CD8-positive, alpha-beta memory T cell (primary cell): Measurements from ENCODE around the gene MCCC1. TPM values are rescaled to one million over a fixed set of nuclear protein-coding genes. Genes with fewer than 3 reads are reported as not detected.

Source experiments
- CTCF ChIA-PET: fragments of 350-600 bp; sonication (Branson Sonifier 250); formaldehyde crosslinking; loops from one replicate; lab custom pipeline; 2021; ENCODE audit warnings: antibody characterized with exemption; lab: Charles Lee
- POLR2A ChIA-PET: fragments of 350-600 bp; sonication (Branson Sonifier 250); formaldehyde crosslinking; loops from one replicate; lab custom pipeline; 2021; ENCODE audit warnings: antibody characterized with exemption; lab: Charles Lee
- DNase-seq, 5 donors: peaks; one replicate each; pipeline versions ENCODE4 v3.0.0 to v3.0.0-alpha.2; 2020 to 2022; ENCODE audit warnings: mixed read lengths in 1 of 5
- H3K27ac ChIP-seq: one replicate; pipeline ENCODE4 v1.7.0; 2013; ENCODE audit warnings: low read depth, mild to moderate bottlenecking, low read length, moderate library complexity
- H3K27me3 ChIP-seq: 2 replicates; pipeline ENCODE4 v1.7.0; 2013; ENCODE audit warnings: low read length, mild to moderate bottlenecking; ENCODE audit not compliant: insufficient read depth, poor library complexity, severe bottlenecking
- H3K36me3 ChIP-seq: 2 replicates; pipeline ENCODE4 v1.7.0; 2013; ENCODE audit warnings: mild to moderate bottlenecking, low read length, moderate library complexity; ENCODE audit not compliant: insufficient read depth
- H3K4me1 ChIP-seq: 2 replicates; pipeline ENCODE4 v1.7.0; 2013; ENCODE audit warnings: mild to moderate bottlenecking, low read length, moderate library complexity; ENCODE audit not compliant: insufficient read depth
- H3K4me3 ChIP-seq: 2 replicates; pipeline ENCODE4 v1.7.0; 2013; ENCODE audit warnings: mild to moderate bottlenecking, low read length
- H3K9me3 ChIP-seq: 2 replicates; pipeline ENCODE4 v1.7.0; 2013; ENCODE audit warnings: mild to moderate bottlenecking, low read length
- H3K27ac Mint-ChIP-seq, 8 donors: one replicate each; pipeline ENCODE4 v1.8.0; 2020 to 2021; ENCODE audit warnings: mixed read lengths in 8 of 8, mild to moderate bottlenecking in 6 of 8, inconsistent platforms in 3 of 8, moderate library complexity in 3 of 8
- H3K27me3 Mint-ChIP-seq, 2 donors: one replicate each; pipeline ENCODE4 v1.8.0; 2020 to 2021; ENCODE audit warnings: mixed read lengths in 2 of 2, mild to moderate bottlenecking in 1 of 2, moderate library complexity in 1 of 2
- H3K36me3 Mint-ChIP-seq, 3 donors: one replicate each; pipeline ENCODE4 v1.8.0; 2020 to 2021; ENCODE audit warnings: mixed read lengths in 3 of 3, inconsistent platforms in 1 of 3, mild to moderate bottlenecking in 1 of 3
- H3K4me1 Mint-ChIP-seq, 3 donors: one replicate each; pipeline ENCODE4 v1.8.0; 2020 to 2021; ENCODE audit warnings: mixed read lengths in 3 of 3, inconsistent platforms in 1 of 3, mild to moderate bottlenecking in 1 of 3
- H3K4me3 Mint-ChIP-seq, 7 donors: one replicate each; pipeline ENCODE4 v1.8.0; 2020 to 2021; ENCODE audit warnings: mixed read lengths in 7 of 7, mild to moderate bottlenecking in 6 of 7, moderate library complexity in 4 of 7, inconsistent platforms in 2 of 7
- H3K9me3 Mint-ChIP-seq, 5 donors: one replicate each; pipeline ENCODE4 v1.8.0; 2020 to 2022; ENCODE audit warnings: mixed read lengths in 5 of 5, mild to moderate bottlenecking in 3 of 5, moderate library complexity in 2 of 5, inconsistent platforms in 1 of 5
- polyA plus RNA-seq: library from polyadenylated mRNA; unstranded; fragments of 300-500 nt; fragmentation: Illumina TruSeq; gene quantifications from one replicate; pipeline ENCODE4 v1.2.3, GENCODE V29; 2021
- total RNA-seq, 2 experiments: library from RNA; stranded (reverse); gene quantifications; one replicate each; pipeline ENCODE4 v1.2.3, GENCODE V29; 2021

The MCCC1 gene
- total and polyA plus RNA-seq, 3 experiments from 2014 or later = 26.3 to 32.8 (median 32.8) TPM

DNA sequence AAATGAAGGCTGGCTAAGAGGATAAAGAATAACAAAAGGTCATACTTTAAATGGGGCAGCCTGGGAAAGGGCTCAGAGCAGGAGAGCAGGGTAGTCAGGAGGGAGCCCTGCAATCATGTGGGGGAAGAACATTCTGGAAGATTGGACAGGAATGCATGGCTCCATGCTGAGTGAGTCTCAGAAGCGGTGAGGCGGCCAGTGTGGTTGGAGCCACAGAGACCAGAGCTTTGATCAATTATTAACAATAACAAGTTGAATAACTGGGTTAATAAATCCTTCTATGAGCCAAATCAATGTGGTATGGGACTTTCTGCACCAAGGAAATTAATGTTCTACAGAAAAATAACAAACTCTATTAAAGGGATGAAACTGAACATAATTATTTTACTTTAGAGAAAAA lies 61.1 kb downstream of the MCCC1 start:
- ChIA-PET CTCF (no interaction called here), POLR2A (no interaction called here)
- Histone ChIP-seq H3K27ac (no peak overlapping the region), H3K4me1 (no peaks in the 10 kb centered on the region), H3K27me3 (no peaks in the 10 kb centered on the region), H3K9me3 (no peaks in the 10 kb centered on the region), H3K36me3 (peaks cover 34% of the 10 kb centered on the region), H3K4me3 (no peak overlapping the region)
- Mint-ChIP-seq H3K27ac (peak overlapping the region in 3 of 8 donors; percentile 19 to 56 (median 43)), H3K9me3 (no peaks in the 10 kb centered on the region), H3K36me3 (peaks cover 19 to 75% (median 37%) of the 10 kb centered on the region in 3 donors), H3K4me3 (no peak overlapping the region), H3K27me3 (no peaks in the 10 kb centered on the region), H3K4me1 (peaks cover 0 to 1% (median 0%) of the 10 kb centered on the region in 3 donors)
- DNase-seq = no peak

DNA sequence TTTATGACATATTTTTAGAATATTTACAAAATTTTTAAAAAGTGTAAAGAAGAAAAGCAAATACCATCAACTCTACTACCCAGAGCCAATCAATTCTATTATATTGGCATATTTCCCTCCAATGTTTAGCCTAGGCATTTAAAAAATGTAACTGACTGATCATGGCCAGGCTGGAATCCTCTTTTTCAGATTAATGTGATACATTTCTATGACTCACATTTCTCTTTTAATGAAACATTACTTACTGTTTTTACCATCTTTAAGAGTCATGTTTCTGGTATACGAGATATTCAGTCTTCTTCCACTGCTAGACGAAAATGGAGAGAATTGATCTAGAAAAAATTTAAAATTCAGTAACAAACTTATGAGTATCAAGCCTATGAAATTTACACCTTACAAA lies 65.5 kb downstream of the MCCC1 start:
- Mint-ChIP-seq H3K36me3 (peaks cover 35 to 75% (median 42%) of the 10 kb centered on the region in 3 donors), H3K4me3 (no peak overlapping the region), H3K27me3 (no peaks in the 10 kb centered on the region), H3K27ac (no peak overlapping the region), H3K4me1 (no peaks in the 10 kb centered on the region), H3K9me3 (no peaks in the 10 kb centered on the region)
- Histone ChIP-seq H3K4me3 (no peak overlapping the region), H3K36me3 (peaks cover 29% of the 10 kb centered on the region), H3K4me1 (no peaks in the 10 kb centered on the region), H3K27ac (no peak overlapping the region), H3K27me3 (no peaks in the 10 kb centered on the region), H3K9me3 (no peaks in the 10 kb centered on the region)
- CTCF ChIA-PET = no interaction called here
- DNase-seq = no peak
- POLR2A ChIA-PET = no interaction called here

DNA sequence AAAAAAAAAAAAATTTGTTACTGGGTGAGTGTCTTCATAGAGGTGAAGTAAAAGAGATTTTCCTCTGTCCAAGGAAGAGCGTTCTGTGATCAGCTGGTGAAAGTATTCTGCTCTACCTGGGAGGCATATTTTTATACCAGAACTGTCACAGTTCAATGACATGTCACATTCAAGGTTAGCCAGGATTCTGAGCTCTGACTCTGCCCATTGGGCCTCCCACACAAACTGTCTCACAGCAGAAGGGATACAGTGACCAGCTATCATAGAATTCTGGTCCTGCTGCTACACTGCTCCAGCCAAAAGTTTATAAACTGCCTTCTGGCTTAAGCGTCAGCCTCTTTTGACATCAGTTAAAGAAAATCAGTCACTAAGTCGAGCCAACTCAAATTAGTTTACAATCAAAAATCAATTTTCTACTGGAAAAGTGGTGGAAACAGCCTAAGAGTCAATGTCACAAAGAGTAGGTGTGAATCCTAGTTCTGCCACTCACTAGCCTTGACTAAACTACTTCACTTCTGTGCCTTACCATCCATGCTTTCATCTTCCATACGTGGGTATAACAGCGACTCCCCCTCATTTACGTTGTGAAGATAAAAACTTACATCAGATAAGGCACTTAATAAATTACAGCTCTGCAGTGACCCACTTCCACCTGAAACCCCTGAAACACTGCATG lies 66.3 kb downstream of the MCCC1 start:
- CTCF ChIA-PET = no interaction called here

DNA sequence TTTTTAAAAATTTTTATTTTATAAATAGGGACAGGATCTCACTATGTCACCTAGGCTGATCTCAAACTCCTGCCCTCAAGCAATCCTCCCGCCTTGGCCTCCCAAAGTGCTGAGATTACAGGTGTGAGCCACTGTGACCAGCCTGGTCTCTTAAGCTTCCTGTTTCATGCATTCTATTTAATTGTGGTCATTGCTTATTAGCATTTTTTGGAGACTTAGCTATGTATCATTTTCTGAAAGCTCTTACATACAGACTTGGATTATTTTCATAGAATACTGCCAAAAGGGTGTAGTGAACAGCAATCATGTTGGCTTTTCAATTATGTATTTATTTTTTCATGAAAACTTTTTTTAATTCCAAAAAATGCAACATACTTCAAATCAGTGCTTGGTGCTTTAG lies 67.5 kb downstream of the MCCC1 start:
- Mint-ChIP-seq H3K4me3 (no peak overlapping the region), H3K36me3 (peaks cover 24 to 71% (median 37%) of the 10 kb centered on the region in 3 donors), H3K27me3 (no peaks in the 10 kb centered on the region), H3K27ac (no peak overlapping the region), H3K9me3 (peaks cover 0 to 2% (median 0%) of the 10 kb centered on the region in 5 donors), H3K4me1 (no peaks in the 10 kb centered on the region)
- ChIA-PET POLR2A (no interaction called here), CTCF (interaction anchor here (0.8 kb wide), 1 partner anchor 42 kb away, joined by 5 read pairs; no protein-coding TSS in a partner anchor)
- no peak for DNase-seq
- Histone ChIP-seq H3K27me3 (no peaks in the 10 kb centered on the region), H3K27ac (no peak overlapping the region), H3K9me3 (no peaks in the 10 kb centered on the region), H3K4me1 (no peaks in the 10 kb centered on the region), H3K4me3 (no peak overlapping the region), H3K36me3 (peaks cover 18% of the 10 kb centered on the region)

More for the DNA sequence above, 66.3 kb downstream of the MCCC1 start:
- Mint-ChIP-seq H3K27me3 (no peaks in the 10 kb centered on the region), H3K4me1 (no peaks in the 10 kb centered on the region), H3K36me3 (peaks cover 32 to 75% (median 47%) of the 10 kb centered on the region in 3 donors), H3K27ac (no peak overlapping the region), H3K9me3 (no peaks in the 10 kb centered on the region), H3K4me3 (no peak overlapping the region)
- no peak for DNase-seq
- no peak overlapping the region for H3K4me3 ChIP-seq
- H3K27me3 ChIP-seq = no peaks in the 10 kb centered on the region
- POLR2A ChIA-PET = no interaction called here
- H3K36me3 ChIP-seq = peaks cover 23% of the 10 kb centered on the region
- H3K9me3 ChIP-seq = no peaks in the 10 kb centered on the region
- H3K27ac ChIP-seq = no peak overlapping the region
- H3K4me1 ChIP-seq = no peaks in the 10 kb centered on the region

DNA sequence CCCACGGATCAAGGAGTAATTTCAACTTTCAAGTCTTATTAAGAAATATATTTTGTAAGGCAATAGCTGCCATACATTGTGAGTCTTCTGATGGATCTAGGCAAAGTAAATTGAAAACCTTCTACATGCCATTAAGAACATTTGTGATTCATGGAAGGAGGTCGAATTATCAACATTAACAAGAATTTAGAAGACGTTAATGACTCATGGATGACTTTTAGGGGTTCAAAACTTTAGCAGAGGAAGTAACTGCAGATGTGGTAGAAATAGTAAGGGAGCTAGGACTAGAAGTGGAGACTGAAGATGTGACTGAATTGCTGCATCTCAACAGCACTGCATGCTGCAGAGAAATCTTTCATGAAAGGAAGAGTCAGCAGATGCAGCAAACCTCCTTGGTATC lies 70.9 kb downstream of the MCCC1 start:
- H3K27me3 Mint-ChIP-seq = no peaks in the 10 kb centered on the region
- peak overlapping the region in 1 of 8 donors; percentile 72 for H3K27ac Mint-ChIP-seq
- H3K4me3 Mint-ChIP-seq = no peak overlapping the region
- DNase-seq = no peak
- peaks cover 17 to 72% (median 34%) of the 10 kb centered on the region in 3 donors for H3K36me3 Mint-ChIP-seq
- no peaks in the 10 kb centered on the region for H3K4me1 Mint-ChIP-seq
- peaks cover 0 to 2% (median 0%) of the 10 kb centered on the region in 5 donors for H3K9me3 Mint-ChIP-seq
- Histone ChIP-seq H3K27me3 (no peaks in the 10 kb centered on the region), H3K36me3 (peaks cover 6% of the 10 kb centered on the region), H3K4me3 (no peak overlapping the region), H3K27ac (no peak overlapping the region), H3K9me3 (no peaks in the 10 kb centered on the region), H3K4me1 (no peaks in the 10 kb centered on the region)
- ChIA-PET CTCF (no interaction called here), POLR2A (no interaction called here)

DNA sequence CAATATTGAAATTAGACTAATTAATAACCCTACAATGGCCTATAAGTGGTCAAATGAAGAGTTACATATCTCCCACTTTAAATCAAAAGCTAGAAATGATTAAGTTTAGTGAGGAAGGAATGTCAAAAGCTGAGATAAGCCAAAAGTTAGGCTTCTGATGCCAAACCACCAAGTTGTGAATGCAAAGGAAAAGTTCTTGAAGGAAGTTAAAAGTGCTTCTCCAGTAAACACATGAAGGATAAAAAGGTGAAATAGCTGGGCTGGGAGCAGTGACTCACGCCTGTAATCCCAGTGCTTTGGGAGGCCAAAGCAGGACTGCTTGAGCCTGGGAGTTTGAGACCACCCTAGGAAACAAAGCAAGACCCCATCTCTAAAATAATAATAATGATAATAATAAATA lies 72.0 kb downstream of the MCCC1 start:
- H3K27me3 ChIP-seq = no peaks in the 10 kb centered on the region
- Mint-ChIP-seq H3K27me3 (no peaks in the 10 kb centered on the region), H3K9me3 (peaks cover 0 to 2% (median 0%) of the 10 kb centered on the region in 5 donors), H3K36me3 (peaks cover 17 to 69% (median 29%) of the 10 kb centered on the region in 3 donors), H3K4me3 (no peak overlapping the region), H3K27ac (peak overlapping the region in 2 of 8 donors; percentile 9 to 34), H3K4me1 (no peaks in the 10 kb centered on the region)
- H3K9me3 ChIP-seq = no peaks in the 10 kb centered on the region
- peaks cover under 1% of the 10 kb centered on the region for H3K36me3 ChIP-seq
- H3K27ac ChIP-seq = no peak overlapping the region
- CTCF ChIA-PET = interaction anchor here (1.2 kb wide), 1 partner anchor 17 kb away, joined by 3 read pairs; no protein-coding TSS in a partner anchor
- no peaks in the 10 kb centered on the region for H3K4me1 ChIP-seq
- POLR2A ChIA-PET = no interaction called here
- DNase-seq = no peak
- H3K4me3 ChIP-seq = no peak overlapping the region

DNA sequence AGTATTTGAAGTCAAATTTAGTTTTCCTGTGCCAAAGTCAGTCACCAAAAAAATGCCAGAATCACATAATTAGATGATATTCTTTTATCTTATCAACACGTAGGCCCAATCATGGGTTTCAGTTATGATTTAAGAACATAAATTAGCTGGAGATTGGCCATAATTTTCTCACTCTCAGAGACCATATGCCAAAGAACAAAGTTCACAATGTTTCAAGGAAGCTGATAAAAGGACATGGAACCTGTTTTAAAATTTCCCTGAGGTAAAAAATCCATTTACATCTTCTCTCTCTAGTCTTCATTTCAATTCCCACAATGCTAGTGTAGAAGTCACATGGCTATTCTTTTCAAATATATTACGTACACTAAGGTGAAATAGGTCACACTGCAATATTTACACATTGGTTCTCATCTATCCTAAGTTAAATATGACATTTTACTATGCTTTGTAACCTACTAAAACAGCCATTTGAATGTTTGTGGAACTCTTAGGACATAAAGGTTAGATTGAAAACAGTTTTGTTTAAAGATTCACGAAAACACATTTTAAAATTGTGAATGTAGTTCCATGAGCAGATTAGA lies 76.3 kb downstream of the MCCC1 start:
- Histone ChIP-seq H3K27me3 (no peaks in the 10 kb centered on the region), H3K9me3 (no peaks in the 10 kb centered on the region), H3K4me1 (no peaks in the 10 kb centered on the region), H3K4me3 (no peak overlapping the region), H3K36me3 (peaks cover 8% of the 10 kb centered on the region), H3K27ac (no peak overlapping the region)
- Mint-ChIP-seq H3K27me3 (no peaks in the 10 kb centered on the region), H3K9me3 (peaks cover 0 to 2% (median 0%) of the 10 kb centered on the region in 5 donors), H3K27ac (peak overlapping the region in 1 of 8 donors; percentile 6), H3K4me3 (no peak overlapping the region), H3K36me3 (peaks cover 10 to 69% (median 22%) of the 10 kb centered on the region in 3 donors), H3K4me1 (no peaks in the 10 kb centered on the region)
- CTCF ChIA-PET = no interaction called here
- POLR2A ChIA-PET = no interaction called here
- DNase-seq = no peak

DNA sequence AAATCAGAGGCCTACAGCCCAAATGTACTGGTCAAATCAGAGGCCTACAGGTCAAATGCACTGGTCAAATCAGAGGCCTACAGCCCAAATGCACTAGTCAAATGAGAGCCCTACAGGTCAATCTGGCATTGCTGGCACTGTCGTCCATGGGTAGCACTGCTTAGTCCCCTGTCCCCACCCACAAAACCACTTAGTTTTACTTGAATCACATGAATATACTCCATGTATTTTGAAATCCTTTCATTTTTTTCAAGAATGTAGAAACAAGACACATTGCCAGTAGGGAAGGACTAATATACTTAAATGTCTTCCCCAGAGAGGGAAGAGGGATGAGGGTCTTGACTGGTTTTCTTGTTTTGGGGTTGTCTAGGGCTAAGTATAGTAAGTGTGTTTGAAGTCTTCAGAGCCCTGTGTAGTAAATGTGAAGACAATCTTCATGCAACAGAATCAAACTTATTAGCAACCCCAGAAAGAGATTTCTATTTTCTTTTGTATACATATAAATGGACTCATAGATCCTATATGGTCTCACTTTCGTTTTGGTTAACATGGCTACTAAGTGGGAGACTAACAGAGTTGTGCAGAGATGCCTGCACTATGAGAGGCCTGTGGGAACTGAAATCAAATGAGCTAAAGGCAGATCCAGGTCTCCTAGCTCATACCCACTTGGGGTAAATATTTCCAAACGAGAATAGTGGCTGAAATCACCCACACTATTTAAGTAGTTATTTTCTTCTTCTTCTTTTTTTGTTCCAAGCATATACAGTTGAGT lies 80.7 kb downstream of the MCCC1 start:
- H3K4me1 ChIP-seq = no peaks in the 10 kb centered on the region
- H3K9me3 ChIP-seq = no peaks in the 10 kb centered on the region
- H3K27ac ChIP-seq = no peak overlapping the region
- DNase-seq = no peak
- no peaks in the 10 kb centered on the region for H3K27me3 Mint-ChIP-seq
- no peaks in the 10 kb centered on the region for H3K4me1 Mint-ChIP-seq
- H3K4me3 Mint-ChIP-seq = no peak overlapping the region
- no peak overlapping the region for H3K4me3 ChIP-seq
- no peaks in the 10 kb centered on the region for H3K27me3 ChIP-seq
- no peak overlapping the region for H3K27ac Mint-ChIP-seq
- H3K36me3 ChIP-seq = peaks cover 14% of the 10 kb centered on the region
- peaks cover 20 to 70% (median 26%) of the 10 kb centered on the region in 3 donors for H3K36me3 Mint-ChIP-seq
- POLR2A ChIA-PET = no interaction called here
- H3K9me3 Mint-ChIP-seq = no peaks in the 10 kb centered on the region
- CTCF ChIA-PET = no interaction called here
